DOHH2 (cell line): ENCODE results near the gene MAP1LC3B2.

Source experiments
- EZH2phosphoT487 ChIP-seq: fragments of 200-600 bp; sonication (generic); IDR thresholded peaks from 2 replicates; pipeline ENCODE4 v1.6.1; 2017; ENCODE audit warnings: borderline replicate concordance, mild to moderate bottlenecking, antibody characterized with exemption, low read length, moderate library complexity, mixed read lengths
- TF ChIP-seq, protein P1 (sequence below): fragments of 200-600 bp; sonication (generic); IDR thresholded peaks from one replicate; pipeline ENCODE4 v1.5.1; 2014; ENCODE audit warnings: antibody characterized with exemption, mild to moderate bottlenecking, low read depth, low read length; ENCODE audit not compliant: poor library complexity, severe bottlenecking

GRCh38 chr12:116551619-116551951 is 7.6 kb upstream of the MAP1LC3B2 start:
- TF ChIP-seq, protein P1, sequence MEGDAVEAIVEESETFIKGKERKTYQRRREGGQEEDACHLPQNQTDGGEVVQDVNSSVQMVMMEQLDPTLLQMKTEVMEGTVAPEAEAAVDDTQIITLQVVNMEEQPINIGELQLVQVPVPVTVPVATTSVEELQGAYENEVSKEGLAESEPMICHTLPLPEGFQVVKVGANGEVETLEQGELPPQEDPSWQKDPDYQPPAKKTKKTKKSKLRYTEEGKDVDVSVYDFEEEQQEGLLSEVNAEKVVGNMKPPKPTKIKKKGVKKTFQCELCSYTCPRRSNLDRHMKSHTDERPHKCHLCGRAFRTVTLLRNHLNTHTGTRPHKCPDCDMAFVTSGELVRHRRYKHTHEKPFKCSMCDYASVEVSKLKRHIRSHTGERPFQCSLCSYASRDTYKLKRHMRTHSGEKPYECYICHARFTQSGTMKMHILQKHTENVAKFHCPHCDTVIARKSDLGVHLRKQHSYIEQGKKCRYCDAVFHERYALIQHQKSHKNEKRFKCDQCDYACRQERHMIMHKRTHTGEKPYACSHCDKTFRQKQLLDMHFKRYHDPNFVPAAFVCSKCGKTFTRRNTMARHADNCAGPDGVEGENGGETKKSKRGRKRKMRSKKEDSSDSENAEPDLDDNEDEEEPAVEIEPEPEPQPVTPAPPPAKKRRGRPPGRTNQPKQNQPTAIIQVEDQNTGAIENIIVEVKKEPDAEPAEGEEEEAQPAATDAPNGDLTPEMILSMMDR, result no peak
- TF ChIP-seq EZH2phosphoT487, result no peak
